Cardiac muscle cell (in vitro differentiated cells and primary cell): Measurements from ENCODE around the gene YTHDC2. TPM values are rescaled to one million over a fixed set of nuclear protein-coding genes. Genes with fewer than 3 reads are reported as not detected.

Source experiments
- DNase-seq, 2 donors: peaks; one replicate each; pipeline versions ENCODE4 v3.0.0 to v3.0.0-alpha.2; 2010 to 2017; ENCODE audit warnings: low read depth in 1 of 2, low spot score in 1 of 2
- H3K27ac ChIP-seq: fragments of 200-600 bp; sonication (generic); 2 replicates; pipeline ENCODE4 v1.5.1; 2016
- H3K27me3 ChIP-seq: fragments of 200-600 bp; sonication (generic); 2 replicates; pipeline ENCODE4 v1.6.0; 2016; ENCODE audit warnings: control low read depth
- H3K36me3 ChIP-seq: fragments of 200-600 bp; sonication (generic); 2 replicates; pipeline ENCODE4 v1.5.1; 2016; ENCODE audit warnings: control low read depth
- H3K4me1 ChIP-seq: fragments of 200-600 bp; sonication (generic); 2 replicates; pipeline ENCODE4 v1.8.1; 2017; ENCODE audit warnings: low read depth, mild to moderate bottlenecking, mixed run types
- H3K4me3 ChIP-seq: fragments of 200-600 bp; sonication (generic); 2 replicates; pipeline ENCODE4 v1.5.1; 2016; ENCODE audit warnings: mild to moderate bottlenecking
- H3K9me3 ChIP-seq: fragments of 200-600 bp; sonication (generic); 2 replicates; pipeline ENCODE4 v1.5.1; 2017; ENCODE audit warnings: low read depth, mild to moderate bottlenecking, control low read depth
- CTCF ChIP-seq: IDR thresholded peaks from 2 replicates; pipeline ENCODE4 v1.5.1; 2012; ENCODE audit warnings: low read depth, mild to moderate bottlenecking, low read length
- polyA plus RNA-seq: library from polyadenylated mRNA; unstranded; fragments of >200 nt; fragmentation: Nextera tagmentation; extraction: Ambion mirVana; gene quantifications from 2 replicates; pipeline ENCODE4 v1.2.1, GENCODE V29; 2016
- total RNA-seq: library from RNA; depleted of rRNA; stranded (reverse); fragments of >200 nt; gene quantifications from 2 replicates; pipeline ENCODE4 v1.2.3, GENCODE V29; 2016

The YTHDC2 gene
- total and polyA plus RNA-seq, 2 experiments from 2014 or later, result 11.2 to 16.1 TPM

GRCh38 chr5:113552137-113552536, 38.6 kb downstream of the YTHDC2 start:
- no peak overlapping the region for H3K27ac ChIP-seq
- H3K36me3 ChIP-seq, result peaks cover 55% of the 10 kb centered on the region
- no peak for TF ChIP-seq CTCF
- no peak overlapping the region for H3K4me3 ChIP-seq
- no peaks in the 10 kb centered on the region for H3K4me1 ChIP-seq
- no peak for DNase-seq
- no peaks in the 10 kb centered on the region for H3K9me3 ChIP-seq
- H3K27me3 ChIP-seq, result no peaks in the 10 kb centered on the region

GRCh38 chr5:113552620-113553019, 39.1 kb downstream of the YTHDC2 start:
- Histone ChIP-seq H3K4me3 (no peak overlapping the region), H3K27me3 (no peaks in the 10 kb centered on the region), H3K27ac (no peak overlapping the region), H3K9me3 (no peaks in the 10 kb centered on the region), H3K36me3 (peaks cover 54% of the 10 kb centered on the region), H3K4me1 (no peaks in the 10 kb centered on the region)
- no peak for TF ChIP-seq CTCF
- no peak for DNase-seq

GRCh38 chr5:113562828-113563400, 49.4 kb downstream of the YTHDC2 start:
- peaks cover 34% of the 10 kb centered on the region for H3K36me3 ChIP-seq
- no peak for TF ChIP-seq CTCF
- no peak for DNase-seq
- no peaks in the 10 kb centered on the region for H3K27me3 ChIP-seq
- no peak overlapping the region for H3K27ac ChIP-seq
- no peak overlapping the region for H3K4me3 ChIP-seq
- no peaks in the 10 kb centered on the region for H3K9me3 ChIP-seq
- no peaks in the 10 kb centered on the region for H3K4me1 ChIP-seq

GRCh38 chr5:113569396-113569795, 55.9 kb downstream of the YTHDC2 start:
- Histone ChIP-seq H3K36me3 (peaks cover 22% of the 10 kb centered on the region), H3K9me3 (no peaks in the 10 kb centered on the region), H3K4me3 (no peak overlapping the region), H3K4me1 (no peaks in the 10 kb centered on the region), H3K27me3 (no peaks in the 10 kb centered on the region), H3K27ac (no peak overlapping the region)
- TF ChIP-seq CTCF, result no peak
- DNase-seq, result no peak

GRCh38 chr5:113572716-113573115, 59.2 kb downstream of the YTHDC2 start:
- no peaks in the 10 kb centered on the region for H3K27me3 ChIP-seq
- H3K27ac ChIP-seq, result no peak overlapping the region
- no peak for DNase-seq
- no peak for TF ChIP-seq CTCF
- H3K4me3 ChIP-seq, result no peak overlapping the region
- H3K9me3 ChIP-seq, result no peaks in the 10 kb centered on the region
- H3K4me1 ChIP-seq, result no peaks in the 10 kb centered on the region
- H3K36me3 ChIP-seq, result peaks cover 7% of the 10 kb centered on the region
